Hematopoietic multipotent progenitor cell treated with erythropoietin and hydrocortisone succinate and interleukin-3 and kit ligand, for 6 days (in vitro differentiated cells): ENCODE results near the gene RTL10.

Experiments used
- DNase-seq: peaks from one replicate; pipeline ENCODE4 v3.0.0-alpha.2; 2015

RTL10 gene

DNA sequence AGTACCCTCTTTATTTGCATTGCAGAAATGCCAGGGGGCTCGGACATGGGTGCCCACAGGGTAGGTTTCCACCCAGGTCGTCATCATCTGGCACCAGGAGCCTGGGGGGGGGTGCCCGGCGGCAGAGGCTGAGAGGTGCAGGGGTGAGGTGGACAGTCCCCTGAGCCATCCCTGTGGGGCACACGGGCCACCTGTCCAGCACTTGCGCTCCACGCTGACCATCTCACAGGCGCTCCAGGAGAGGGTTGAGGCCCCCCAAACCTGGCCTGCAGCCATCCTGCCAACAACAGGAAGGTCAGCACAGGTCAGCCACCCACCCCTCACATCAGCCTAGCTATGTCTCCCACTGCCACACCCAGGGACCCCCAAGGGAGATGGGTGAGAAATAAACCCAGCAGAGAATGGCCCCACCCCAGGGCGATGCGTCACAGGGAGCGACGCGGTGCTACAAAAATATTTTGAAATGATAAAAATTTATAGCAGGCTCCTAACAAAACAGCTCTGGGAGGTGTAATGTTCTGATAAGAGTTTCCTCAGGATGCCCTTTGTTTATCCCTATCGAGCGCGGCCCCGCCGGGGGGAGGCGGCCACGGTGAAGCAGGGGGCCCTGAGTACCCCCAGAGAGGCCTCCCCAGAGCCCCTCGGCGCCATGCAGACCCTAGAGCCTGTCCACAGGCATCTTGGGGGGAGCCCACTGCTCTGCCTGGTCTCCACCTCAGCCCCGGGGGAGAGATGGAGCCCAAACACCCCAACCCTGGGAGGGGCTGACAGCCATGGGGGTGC, 21.0 kb upstream of the RTL10 start:
- DNase-seq = no peak

DNA sequence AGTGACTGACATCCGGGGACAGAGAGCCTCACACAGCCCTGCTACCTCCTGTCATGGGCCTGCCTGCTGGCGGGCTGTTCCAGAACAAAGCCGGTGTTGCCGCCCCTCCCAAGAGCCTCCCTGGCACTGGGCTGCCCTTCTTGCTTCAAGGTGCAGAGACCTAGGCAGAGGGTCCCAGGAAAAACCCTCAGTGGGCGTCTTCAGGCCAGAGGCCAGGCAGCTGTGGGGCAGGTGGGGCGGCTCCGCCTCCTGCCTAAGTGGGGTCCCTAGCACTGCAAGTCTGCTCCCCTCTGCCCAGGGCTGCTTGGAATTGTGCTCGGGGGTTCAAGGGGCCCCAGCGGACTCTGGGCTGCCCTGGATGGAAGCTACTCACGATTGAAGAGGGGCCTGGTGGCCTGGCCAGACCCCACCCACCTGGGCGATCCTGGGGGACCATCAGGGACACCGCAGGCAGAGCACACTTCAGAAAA, 20.4 kb upstream of the RTL10 start:
- DNase-seq = no peak

DNA sequence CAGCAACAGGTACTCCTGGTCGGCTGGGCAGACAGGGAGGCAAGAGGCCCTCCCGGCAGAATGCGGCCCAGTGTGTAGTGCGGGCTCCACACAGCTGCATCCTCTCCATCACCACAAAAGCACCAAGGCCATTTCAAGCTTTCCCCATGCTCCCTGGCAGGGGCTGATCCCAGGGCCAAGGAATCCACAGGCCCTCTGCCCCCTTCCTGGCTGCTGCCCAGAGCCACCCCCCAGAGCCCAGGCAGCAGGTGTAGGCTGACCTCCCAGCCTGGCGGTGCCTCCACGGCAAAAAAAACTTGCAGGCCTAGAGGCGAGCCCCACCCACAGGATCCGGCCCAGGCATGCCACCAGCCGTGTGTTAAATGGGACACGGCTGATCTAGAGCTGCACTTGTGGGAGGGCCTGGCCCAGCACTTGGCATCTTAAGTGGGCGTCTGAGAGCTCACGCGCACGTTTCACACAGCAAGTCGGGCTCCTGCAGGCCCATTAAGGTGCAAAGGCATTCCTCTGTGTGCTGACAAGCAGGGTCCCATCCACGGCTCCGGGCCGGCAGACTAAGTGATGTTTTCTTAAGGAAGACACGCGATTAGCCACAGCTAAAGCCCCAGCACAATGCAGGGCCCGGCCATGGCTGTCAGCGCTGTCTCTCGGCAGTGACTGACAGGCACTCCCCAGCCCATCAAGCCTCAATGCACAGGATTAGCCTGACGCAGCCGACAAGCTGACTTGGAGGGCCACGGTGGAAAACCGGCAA, 19.8 kb upstream of the RTL10 start:
- no peak for DNase-seq

DNA sequence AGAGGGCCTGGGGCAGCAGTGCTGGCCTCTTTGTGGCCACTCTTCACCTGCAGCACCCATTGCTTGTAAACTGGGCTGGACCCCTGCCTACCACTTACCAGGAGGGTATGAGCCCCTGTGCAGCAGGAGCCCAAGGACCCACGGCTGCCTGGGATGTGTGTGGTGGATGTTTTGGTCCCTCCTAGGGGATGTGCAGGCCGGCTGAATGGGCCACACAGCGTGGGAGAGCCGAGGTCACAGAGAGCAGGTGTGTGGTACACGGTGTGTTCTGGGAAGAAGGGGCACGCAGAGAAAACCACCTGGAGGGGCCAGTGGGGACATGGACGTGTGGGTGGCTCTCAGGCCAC, 19.3 kb upstream of the RTL10 start:
- no peak for DNase-seq

DNA sequence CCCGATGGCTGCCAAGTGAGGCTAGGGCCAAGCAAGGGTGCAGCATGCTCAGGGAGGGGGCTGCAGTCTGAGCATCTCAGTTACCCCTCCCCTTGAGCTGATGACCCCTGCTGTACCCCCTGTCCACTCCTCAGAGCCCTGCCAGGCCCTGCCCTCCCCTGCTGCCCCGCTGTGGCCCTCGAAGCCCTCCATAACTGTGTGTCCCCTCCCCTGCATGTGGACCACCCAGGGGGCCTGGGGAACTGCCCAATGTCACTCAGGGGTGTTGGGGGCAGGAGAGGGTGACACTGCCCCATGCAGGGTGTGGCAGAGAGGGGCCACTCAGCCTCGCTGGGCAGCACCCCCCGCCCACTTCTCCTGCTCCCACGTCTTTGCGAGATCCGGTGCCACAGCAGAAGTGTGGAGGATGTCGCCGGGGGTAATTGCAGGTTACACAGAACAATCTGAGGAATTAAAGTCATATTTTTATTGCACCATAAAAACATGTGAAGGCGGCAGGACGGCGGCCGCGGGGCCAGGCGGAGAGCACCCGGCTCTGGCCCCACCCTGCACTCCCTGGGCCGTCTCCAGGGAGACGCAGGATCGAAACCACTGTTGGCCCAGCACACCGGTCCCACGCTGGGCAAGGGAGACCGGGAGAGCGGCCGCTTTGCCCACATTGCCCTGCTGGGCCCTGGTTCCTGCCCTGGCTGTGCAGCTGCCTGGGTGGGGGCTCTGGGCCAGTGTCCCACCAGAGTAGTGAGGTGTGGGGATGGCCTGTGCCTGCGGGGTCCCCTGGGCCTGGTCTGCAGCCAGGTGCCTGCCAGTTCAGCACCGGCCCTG, 18.7 kb upstream of the RTL10 start:
- DNase-seq = no peak

DNA sequence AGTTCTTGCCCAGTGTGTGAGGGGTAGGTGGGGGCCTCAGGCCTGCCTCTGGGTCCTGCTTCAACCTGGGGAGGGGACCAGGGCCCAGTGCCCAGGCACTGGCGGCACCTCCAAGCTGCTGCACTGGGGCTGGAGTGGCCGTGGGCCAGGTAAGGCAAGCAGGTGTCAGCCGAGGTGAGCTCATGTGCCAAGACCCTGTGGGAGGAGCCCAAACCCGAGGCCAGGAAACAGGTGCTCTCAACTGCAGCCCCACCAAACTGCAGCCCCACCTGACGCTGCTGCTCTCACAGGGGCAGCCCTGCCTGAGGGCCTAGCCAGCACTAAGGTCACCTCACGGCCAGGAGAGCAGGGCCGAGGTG, 18.1 kb upstream of the RTL10 start:
- no peak for DNase-seq

DNA sequence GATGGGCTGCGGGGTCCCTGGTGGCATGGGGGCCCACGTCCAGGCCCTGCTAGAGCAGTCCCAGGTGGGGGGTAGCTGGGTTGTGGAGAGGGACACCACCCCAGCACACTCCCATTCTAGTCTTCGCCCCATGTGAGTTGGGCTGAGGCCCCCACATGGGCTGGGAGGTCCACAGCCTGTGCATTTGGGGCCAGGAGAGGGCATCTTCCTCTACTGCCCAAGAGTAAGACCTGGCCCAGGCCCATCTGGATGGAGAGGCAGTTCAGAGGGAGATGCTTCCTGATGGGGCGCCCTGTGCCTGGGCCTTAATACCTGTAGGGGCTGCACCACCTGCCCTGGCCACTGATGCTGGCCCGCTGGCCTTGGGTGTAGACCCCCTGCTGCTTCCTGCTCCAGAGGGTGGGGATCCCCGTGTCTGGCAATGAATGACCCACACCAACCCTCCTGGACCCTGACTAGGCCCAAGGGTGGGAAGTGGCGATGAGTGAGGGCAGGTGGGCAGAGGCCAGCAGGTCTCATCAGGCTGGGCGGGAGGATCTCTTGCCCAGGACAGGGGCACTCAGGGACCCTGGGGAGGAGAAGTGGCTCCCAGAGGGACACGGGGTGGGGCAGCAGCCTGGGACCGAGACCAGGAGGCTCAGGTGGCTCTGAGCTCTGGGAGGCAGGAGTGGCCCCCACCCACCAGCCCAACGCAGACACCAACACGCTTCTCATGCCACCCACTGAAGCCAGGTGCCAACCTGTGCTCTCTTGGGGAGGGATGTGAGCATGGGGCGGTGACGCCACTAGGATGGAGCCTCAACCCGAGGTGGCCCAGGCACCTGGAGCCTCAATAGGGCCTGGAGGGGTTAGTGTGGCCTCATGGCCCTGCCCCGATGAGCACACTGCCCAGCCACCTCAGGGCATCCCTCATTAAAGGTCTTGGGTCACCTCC, 17.4 kb upstream of the RTL10 start:
- no peak for DNase-seq

DNA sequence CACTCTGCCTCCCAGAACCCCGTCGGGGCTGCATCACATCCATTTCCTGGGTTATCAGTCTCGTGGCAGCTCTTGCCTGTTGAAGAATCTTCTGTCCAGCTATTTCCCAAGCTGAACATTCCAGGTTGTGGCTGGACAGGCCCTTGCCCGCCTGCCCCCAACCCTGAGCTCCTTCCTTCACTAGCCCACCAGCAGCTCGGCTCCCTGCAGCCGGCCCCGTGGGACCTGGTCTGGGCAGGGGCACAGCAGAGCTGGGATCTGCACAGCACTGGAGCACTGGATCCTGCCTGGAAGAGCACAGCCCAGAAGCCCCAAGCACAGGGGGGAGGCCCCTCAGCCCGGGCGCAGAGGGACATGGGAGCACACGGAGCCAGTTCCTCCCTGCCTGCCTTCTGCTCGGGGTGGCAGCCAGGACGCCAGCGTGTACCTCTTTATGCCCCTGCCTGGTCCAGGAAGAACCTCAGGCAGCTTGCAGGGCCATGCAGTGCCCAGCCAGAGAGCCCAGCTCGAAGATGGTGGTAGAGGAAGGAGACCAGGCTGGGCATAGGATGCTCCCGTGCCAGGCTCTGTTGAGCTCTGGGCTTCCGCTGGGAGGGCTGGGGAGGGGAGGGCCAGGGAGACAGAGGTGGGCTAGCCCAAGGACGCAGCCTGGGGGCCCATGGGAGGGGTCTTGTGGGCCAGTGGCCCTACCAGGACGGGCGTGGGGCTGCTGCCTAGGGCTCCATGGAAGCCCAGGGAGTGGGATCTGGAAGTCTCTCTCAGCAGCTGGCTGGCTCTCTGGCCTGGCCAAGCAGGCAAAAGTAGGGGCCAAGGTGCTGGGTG, 16.6 kb upstream of the RTL10 start:
- no peak for DNase-seq

DNA sequence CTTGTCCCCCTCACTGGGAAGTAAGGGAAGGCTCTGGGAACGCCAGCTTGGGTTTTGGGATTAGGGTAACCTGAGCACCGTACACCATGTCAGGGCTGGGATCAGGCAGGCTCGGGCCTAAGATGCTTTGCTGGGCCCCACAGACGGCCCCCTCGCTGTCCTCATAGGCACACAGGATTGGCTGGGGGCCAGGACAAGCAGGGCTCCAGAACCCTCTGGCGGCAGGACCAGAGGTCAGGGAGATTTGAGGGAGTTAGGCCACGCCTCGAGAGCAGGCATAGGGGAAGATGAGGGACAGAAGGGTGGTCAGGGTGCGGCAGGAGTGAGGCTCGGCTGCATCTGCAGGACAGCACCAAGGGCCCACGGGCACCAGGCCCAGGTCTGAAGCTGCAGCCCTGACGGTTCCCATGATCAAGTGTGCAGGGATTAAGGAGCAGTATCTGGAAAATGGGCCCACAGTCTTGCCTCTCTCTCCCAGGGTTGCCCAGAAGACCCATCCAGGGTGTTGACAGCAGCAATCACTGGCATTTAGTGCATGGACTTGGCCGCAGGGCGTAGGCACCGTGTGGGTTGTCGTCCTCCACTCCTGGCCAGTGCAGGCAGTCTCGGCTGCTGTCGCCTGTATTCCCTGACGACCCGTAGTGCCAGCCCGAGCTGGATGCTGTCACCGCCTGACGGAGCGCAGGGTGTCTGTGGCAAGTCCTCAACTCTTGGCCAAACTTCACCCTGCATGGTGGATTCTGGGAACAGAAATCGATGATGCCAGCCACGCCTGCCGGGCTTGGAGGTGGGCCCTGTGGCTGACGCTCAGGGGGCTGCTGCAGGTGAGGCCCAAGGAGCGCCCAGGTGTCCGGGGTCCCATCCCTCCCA, 15.7 kb upstream of the RTL10 start:
- DNase-seq = no peak

DNA sequence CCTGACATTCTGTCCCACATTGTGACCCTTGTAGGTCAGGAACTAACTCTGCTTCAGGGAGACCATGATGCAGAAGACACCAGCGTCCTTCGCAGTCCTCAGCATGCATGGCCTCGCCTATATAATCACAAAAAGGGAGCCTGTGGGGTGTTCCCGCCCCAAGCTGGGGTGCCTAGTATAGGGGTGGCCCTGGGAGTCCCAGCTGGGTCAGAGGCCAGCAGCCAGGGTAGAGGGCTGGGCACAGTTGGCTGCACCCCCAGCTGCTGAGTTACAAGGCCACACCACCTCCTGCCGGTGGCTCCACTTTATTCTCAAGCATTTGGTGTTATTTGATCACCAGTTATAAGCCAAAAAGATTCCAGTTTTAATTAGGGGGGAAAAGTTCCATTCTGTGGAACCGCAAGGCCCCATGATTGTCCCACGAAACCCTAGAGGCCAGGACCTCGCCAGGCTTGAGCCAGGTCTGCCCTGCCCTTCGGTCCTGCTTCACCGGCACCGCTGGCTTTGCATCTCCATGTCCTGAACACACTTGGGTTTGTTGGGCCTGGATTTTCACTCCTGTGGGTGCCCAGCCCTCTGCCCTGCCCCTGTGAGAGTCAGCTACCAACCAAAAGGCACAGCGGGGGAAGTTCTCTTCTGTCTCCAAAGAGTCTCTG, 15.0 kb upstream of the RTL10 start:
- no peak for DNase-seq

DNA sequence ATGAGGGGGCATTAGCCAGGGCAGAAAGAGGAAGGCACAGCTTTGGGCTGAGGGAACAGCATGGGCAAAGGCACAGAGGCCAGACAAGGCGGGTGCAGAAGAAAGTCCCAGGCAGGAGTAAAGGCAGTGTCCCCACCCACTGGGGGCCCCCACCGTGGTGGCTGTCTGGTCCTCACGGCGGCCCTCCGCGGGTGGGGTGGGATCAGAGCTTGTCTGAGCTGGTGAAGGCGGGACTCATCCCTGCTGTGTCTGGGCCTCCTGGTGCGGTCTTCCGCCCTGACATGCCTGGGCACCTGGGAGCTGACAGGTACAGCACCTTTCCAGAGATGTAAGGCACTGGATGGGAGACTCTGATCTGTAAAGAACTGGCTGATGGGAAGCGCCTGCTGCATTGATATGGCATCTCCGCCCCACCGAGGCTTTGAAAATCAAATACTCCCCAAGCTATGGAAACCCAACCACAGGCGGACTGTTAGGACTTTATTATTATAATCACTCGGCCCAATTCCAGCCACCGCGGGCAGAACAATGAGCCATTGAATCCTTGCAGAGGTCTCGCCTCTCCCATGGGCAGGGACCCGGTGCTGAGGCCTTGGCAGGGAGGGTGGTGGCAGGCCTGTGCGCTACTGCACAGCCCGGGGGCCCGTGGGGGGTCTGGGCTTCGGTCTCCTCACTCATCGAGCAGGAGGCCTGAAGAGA, 14.2 kb upstream of the RTL10 start:
- DNase-seq = no peak

DNA sequence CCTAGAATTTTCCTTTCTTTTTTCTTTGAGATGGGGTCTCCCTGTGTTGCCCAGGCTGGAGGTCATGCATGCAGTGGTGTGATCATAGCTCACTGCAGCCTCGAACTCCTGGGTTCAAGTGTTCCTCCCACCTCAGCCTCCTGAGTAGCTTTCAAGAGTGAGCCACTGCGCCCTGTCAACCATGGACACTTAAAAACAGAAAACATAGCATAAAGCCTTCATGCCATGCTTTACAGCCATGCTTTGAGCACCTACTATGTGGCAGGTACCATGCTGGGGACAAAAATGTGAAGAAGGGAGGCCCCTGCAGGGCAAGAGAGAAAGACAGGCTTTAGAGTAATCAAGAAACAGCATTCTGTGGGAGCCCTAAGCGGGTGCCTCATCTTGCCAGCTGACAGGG, 13.7 kb upstream of the RTL10 start:
- no peak for DNase-seq

DNA sequence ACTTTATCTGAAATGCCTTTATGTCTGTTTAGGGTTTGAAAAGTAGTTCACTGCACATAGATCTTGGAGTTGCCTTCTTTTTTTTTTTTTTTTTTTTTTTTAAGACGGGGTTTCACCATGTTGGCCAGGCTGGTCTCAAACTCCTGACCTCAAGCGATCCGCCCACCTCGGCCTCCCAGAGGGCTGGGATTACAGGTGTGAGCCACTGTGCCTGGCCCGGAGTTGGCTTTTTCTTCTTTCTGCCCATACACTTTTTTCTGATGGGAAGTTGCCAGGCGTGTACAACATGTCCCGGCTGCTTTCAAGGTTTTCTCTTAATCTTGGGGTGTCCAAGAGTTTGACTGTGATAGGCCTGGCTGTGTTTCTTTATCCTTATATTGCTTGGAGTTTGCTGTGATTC, 12.9 kb upstream of the RTL10 start:
- DNase-seq = no peak

DNA sequence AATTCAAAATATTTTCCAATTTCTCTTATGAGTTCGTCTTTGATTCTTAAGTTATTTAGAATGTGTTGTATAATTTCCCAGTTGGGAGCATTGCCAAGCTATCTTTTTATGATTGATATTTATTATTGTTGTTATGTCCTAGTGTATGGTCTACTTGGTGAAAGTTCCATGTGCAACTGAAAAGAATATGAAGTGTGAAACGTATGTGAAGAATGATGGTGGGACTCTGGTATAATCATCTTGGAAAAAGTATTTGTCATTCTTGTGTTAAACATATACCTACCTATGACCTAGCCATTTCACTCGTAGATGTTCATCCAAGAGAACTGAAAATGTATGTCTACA, 12.0 kb upstream of the RTL10 start:
- DNase-seq = no peak

DNA sequence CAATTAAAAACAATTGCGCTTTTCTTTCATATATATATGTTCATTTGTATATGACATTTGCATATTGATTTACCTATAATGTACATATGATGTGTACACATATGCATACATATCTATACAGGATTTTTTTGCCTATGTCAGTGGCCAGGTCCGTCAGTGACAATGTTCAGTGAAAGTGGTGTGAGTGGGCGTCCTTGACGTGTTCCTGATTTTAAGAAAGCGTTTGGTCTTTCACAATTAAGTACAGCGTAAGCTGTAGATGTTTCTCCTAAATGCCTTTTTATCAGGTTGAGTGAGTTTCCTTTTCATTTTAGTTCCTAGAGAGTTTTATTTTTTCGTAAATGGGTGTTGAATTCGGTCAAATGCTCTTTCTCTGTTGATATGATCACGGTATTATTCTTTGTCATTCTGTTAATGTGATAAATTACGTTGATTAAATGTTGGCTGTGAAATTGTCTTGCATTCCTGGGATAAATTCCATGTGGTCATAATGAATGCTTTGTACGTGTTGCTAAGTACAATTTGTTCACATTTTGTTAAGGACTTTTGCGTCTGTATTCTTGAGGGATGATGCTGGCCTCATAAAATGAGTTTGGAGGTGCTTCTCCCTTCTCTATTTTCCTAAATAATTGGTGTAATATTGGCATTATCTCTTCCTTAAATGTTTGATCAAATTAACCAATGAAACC, 10.6 kb upstream of the RTL10 start:
- no peak for DNase-seq

DNA sequence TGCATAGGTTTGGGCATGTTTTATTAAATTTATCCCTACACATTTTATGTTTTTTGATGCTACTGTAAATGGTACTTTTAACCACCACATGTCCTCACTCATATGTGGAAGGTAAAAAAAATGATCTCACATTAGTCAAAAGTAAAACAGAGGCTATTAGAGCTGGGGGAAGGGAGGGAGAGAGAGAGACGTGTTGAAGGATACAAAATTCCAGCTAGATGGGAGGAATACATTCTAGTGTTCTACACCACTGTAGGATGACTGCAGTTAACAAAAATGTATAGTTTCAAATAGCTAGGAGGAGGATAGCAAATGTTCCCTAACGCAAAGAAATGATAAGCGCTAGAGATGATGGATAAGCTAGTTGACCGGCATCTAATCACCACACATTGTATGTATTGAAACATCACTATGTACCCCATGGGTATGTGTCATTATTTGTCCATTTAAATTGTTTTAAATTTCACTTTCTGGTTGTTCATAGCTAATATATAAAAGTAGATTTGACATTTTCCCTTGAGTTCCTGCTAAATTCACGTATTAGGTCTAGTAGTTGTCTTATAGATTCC, 9.9 kb upstream of the RTL10 start:
- DNase-seq = no peak

DNA sequence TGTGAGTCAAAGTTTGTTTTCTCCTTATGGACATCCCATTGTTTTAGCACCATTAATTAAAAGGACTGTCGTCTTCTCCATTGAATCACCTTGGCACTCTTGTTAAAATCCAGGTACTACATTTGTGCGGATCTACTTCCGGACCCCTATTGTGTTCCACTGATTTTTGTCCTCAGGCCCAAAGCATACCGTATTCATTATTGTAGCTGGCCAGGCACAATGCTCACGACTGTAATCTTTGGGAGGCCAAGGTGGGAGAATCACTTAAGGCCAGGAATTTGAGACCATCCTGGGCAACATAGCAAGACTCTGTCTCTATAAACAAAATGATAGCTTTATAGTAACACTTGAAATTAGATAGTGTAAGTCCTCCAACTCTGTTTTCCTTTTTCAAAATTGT, 8.9 kb upstream of the RTL10 start:
- DNase-seq = no peak

DNA sequence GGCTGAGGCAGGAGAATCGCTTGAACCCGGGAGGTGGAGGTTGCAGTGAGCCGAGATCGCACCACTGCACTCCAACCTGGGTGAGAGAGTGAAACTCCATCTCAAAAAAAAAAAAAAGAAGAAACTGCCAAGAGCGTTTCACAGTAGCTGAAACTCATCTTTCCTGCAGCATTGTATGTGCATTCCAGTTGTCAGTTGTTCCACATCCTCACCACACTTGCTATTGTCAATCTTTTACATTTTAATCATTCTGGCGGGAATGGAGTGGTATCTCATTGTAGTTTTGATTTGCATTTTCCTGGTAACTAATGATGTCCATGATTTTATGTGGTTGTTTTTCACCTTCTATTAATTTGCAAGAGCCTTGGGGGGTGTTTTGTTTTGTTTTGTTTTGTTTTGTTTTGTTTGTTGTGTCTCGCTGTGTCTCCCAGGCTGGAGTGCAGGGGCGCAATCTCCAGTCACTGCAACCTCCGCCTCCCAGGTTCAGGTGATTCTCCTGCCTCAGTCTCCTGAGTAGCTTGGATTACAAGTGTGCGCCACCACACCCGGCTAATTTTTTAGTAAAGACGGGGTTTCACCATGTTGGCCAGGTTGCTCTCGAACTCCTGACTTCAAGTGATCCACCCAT, 8.1 kb upstream of the RTL10 start:
- DNase-seq = no peak
